GM18909 (cell line): ENCODE measurements around the gene APBA1.

ENCODE experiments used
- ATAC-seq: cut with Tn5 transposase; IDR thresholded peaks from one replicate; pipeline ENCODE4 v1.9.1; 2021; ENCODE audit warnings: mild to moderate bottlenecking; ENCODE audit not compliant: unreplicated experiment, poor library complexity

Gene APBA1

DNA sequence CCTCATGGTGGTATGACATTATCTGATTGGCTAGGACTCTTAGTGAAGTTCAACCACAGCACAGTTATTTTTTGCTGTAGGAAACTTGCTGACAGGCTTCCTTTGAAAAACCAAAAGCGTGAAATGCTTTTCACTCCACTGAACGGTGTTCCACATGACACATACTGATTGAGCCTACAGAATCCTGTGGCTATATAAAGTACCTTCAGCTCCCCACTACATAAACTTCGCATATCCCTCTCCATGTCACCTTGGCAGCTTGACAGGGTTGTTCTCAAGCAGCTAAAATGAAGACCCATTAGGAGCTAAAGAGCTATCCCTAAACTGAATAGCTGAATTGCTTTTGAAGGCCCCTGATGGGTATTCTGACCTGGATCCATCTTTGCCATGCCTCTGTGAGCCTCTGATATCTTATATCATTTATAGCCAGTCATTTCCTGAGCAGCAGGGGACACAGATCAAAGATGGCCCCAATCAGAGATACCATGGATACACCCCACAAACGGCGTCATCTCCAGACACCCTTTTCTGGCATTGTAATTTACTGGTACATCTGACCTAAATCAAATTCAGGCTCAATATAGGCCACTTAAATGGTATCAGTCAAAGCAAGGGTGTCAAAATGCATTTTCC lies 91.5 kb downstream of the APBA1 start:
- ATAC-seq: no peak

DNA sequence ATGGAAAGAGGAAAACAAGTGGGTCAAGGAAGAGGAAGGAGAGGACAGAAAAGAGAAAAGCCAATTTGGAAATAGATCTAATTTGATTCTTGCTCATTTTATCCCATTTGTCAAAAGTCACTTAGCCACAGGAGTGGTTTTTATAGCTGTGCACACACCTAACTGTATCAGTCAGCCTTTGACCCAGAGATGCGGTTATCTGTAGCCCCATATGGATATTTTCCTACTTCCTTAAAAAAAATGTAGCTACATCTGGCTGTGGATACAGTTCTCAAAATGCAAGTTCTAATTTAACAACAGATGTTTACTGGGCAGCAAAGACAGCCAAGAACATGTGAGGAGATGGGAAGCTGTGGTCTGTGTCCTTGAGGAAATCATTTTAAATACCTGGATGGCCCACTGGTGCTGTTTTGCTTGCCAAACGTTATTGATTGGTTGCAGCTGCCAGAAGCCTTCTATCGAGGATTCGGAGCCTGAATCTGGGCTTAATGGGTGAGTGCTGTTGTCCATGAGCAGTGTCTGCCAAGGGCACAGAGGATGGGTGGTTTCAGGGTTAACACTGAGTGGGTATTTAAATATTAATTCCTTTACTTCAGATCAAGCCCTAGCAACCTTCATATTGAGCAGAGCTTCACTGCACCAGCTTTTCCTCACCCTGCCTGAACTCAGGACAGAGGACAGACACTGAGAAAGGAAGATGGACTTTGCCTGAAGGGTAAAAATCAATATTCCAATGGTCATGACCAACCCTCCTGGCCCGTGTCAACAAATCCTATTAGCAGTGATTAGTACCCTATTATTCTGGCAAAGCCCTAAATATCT lies 92.2 kb downstream of the APBA1 start:
- no peak for ATAC-seq

DNA sequence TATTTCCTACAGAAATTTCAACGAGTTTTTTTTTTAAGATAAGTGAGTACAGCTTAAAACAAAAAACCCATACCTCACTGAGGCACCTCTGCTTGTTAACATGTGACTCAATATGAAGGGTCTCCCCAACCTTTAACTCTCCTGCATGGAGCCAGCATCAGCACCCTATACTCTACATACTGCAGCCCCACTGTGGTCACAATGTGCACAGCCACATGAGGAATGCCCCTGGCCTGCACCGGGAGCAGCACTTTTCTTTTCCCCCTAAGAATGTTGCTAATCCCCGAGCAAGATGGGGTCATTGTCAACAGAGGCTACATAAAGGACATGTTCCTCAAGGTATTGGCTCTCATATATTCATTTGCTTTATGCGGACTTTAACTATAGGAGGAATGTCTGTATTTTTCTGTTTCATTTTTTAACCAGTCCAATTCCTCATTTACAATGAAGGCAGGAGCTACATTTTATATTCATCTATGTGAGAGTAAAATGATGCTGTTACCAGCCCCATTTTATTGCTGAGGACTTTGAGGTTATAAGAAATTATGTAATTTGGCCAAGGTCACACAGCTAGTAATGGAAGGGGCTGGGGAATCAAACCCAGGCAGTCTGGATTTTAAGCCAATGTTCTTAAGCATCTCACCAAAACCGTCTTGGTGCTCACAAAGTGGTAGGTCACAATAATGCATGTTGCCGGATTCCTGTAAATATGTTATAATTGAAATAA lies 93.0 kb downstream of the APBA1 start:
- no peak for ATAC-seq

DNA sequence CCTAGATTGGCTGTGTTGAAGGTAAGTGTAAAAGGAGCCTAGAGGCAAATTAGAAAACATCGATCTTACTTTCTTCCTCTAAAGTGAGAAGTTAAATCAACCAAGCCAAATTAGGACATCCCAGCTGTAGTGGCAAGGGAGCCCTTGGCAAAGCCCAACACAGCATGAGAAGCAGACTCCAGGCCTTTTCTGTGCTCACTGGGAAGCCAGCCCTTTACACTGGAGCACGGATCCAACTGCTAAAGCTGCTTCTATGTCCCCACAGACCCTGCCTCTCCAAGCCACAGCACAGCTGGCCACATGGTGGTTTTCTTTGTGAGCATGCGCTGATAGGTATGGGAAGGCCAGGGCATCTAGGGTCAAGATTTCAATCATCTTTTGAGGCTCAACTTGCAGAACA lies 94.1 kb downstream of the APBA1 start:
- ATAC-seq: no peak

DNA sequence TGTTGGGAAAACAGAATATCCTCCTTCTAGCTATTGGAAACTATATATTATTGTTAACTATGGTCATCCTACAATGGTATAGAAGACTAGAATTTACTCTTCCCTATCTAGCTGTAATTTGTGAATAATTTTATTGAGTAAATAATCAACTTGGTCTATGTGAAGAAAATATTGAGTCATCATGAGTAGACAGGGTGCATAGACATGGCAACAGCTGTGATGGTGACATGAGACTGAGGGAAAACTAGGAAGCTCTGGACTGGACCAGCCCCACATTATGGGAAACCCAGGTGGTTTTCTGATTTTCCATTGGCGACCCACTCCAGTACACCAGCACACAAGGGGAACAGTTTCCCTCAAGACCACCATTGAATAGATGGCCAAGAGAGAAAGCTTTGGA lies 95.0 kb downstream of the APBA1 start:
- ATAC-seq: no peak

DNA sequence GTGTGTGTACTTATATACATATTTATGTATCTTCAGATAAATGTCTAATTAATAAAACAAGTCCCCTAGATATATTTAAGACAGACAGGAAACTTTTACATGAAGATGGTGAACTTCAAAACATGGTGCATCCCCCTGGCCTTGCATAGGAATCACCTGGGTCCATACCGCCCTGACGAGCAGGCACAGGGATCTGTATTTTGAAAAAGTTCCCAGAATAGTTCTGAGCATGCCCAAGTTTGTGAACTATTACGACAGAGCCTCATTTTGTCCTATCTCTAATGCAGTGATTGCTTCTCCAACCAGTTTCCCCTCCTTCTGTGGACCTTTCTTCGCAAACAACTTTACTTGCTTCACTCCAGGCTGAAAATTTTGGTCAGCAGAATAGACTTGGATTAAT lies 98.1 kb downstream of the APBA1 start:
- no peak for ATAC-seq

DNA sequence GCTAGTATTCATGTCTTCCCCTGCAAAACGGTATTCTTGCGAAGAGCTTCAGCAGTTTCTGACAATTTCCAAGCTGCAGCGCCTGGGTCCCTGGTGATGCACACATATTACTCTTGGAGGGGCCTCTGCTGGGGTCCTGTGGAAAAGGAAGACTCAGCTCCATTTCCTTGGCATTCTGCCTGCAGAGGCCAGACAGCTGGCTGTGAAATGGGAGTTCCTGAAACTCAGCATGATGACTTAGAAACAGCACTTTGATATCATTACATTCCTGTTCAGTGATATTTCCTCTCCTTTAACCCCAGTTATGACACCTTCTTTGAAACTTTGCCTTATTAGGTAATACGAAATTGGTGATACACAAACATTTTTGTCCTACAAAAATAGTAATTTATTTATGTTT lies 98.5 kb downstream of the APBA1 start:
- ATAC-seq: no peak

DNA sequence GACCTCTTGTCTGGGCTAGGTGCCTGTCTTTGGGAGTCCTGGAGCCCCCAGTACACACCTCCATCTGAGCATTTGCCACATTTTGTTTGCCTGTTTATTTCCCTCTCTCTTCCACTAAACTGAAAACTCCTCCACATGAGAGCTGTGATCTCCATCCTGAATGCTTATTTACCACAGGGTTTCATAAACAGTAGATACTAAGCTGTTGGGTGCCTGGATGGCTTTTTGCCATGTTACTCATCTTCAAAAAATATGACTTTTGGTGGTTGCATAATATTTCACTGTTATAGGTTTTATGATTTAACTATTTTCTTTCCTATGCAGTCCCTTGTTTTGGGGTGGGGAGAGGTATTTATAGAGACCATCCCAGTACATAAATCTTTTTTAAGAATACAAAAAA lies 99.6 kb downstream of the APBA1 start:
- no peak for ATAC-seq

DNA sequence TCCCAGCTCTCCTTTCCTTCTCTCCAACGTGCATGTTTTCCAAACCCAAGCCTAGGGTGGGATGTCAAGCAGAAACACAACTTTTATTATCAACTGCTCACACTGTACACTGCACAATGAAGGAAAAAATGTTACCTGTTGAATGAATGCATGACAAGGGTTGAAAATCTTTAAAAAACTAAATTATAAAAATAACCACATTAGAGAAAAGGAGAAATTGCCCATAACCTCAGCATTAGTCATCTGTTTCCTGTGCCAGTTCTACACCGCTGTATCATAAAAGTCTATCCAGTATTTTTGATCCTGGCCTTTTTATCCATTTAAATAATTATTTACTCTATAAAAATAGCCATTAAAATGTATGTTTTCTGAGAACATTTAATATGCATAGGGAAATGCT lies 101.1 kb downstream of the APBA1 start:
- no peak for ATAC-seq

DNA sequence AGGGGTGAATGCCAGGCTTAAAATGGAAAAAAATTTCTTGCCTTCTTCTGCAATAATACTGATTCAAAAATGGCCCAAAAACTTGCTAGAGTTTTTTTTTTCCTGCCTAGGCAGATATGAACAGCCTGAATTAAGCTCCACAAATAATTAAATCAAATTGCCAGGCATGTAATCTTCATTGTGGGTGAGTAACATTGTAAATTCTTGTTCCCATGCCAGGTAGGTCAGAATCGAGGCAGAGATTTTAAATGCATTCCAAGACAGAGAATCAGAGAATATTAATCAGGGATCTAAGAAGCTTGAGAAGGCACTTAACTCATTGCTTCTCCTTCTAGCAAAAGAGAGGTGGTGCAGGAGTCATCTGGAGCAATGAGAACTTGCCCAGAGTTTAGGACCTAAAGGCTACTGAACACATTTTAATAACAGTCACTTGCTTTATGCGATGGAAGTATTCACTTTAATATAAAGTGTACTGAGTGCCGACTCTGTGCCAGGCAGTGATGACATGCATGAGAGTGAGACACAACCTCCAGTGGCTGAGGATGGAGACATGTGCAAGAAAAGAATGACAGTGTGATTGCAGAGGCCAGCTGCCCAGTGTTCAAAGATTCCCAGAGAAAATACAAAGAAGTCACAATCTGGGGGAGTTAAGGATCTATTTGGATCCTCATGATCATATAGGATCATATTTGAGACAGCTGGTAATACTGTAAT lies 102.3 kb downstream of the APBA1 start:
- no peak for ATAC-seq

DNA sequence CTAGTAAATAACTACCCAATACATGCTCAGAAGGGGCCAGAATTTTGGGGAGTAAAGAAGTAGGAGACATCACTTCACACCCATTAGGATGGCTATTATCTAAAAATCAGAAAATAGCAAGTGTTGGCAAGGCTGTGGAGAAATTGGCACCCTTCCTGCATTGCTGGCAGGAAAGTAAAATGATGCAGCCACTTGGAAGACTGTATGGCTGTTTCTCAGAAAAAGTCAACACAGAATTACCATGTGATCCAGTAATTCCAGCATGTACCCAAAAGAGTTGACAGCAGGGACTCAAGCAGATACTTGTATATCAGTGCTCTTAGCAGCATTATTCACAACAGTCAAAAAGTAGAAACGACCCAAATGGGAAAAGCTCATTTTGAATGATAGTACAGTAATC lies 107.6 kb downstream of the APBA1 start:
- ATAC-seq: no peak

DNA sequence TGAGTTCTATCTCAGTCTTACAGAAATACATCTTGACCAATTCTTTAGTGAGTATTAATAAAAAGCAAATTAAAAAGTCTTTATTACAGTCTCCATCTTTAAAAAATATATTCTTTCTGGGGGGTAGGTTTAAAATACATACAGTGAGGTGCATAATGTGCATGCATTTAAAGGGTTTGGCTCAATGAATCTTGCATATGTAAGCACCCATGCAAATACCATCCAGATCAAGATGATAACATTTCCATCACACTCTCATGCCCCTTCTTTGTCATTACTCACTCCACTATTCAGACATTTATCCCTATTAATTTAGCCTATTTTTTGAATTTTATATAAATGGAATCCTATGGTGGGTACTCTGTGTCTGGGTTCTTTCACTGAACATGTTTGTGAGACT lies 113.0 kb downstream of the APBA1 start:
- no peak for ATAC-seq

DNA sequence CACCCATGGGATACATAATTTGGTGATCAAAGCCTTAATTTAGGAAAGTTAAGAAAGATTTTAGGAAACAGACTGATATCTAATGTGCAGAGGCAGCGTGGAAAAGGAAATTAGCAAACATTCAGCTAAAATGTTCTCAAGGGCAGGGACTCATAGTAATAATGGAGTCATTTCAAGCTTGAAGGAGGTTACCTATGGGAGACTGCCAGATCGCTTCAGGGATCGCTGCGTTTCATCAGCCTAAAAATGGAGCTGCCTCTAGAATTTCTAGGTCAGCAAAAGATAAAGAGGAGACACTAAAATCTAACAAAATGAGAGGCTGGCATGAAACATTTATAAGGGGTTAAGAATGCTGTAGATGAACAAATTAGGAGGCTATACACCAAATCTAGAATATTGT lies 115.5 kb downstream of the APBA1 start:
- no peak for ATAC-seq

DNA sequence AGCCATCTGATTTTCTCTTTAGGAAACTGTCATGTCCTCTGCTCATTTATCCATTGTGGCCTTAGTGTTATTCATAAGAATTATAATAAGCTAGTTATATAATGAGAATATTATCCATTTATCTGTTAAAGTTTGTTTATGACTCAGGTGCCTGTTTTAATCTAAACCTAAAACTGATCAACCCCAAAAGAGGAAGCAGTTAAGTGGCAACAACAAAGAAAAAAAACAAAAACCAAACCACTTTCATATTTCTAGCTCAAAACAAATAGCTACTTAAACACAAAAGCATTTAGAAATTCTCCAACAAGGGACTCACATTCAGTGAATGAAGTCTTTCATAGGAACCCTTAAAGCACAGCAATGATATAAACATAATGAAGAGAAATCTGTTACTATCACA lies 116.4 kb downstream of the APBA1 start:
- no peak for ATAC-seq

DNA sequence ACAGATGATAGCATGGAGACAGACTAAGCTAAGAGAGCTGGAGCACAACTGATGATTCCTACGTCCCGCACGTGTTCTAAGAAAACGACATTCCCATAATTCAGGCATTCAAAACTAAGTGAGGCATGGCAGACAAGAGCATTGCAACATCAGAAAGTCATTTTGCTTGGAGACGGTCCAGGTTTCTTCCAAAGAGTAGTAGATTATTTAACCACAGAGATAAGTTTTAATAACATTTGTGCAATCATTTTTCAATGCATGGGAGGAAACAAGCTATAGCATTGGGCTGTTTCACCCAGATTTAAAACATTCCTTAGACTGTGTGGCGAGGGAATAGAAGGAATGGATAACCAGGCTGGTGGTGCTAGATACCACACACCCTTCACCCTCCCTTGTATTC lies 117.2 kb downstream of the APBA1 start:
- no peak for ATAC-seq

DNA sequence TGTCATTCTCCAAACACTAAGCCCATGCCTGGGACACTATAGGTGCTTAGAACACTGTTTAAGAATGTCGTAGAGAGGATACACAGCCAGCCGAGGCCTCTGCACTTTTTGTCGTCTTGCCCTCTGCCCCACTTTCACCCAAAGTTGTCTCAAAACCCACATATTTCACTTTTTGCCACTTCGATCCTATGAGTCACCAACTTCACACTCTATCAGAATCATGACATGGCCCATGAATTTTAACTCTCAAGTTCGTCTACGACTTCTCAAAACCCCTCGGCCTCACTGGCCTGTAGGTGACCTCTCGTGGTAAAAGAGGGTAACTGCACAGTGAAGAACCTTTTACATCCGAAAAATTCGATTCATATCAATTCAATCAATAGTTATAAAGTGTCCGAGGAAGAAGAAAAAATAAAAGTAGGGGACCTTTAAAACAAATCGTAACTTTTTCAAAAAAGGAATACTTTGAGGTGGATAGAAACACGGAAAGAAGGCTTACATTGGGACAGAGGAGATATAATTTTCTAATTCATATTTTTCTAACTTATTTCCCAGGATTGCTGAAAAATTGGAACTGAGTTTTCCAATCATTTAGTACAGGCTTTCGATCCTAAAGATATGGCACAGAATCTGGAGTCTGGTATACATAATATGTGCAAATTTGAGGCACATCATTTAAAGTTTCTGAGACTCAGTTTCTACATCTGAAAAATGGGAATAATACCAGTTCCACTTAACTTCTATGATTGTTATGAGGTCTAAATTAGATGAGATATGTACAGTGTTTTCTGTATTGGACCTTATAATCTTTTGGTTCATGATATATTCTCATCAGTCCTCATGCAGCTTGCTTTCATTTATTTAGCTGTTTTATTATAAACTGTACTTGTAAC lies 122.6 kb downstream of the APBA1 start:
- ATAC-seq: peak; percentile 63

DNA sequence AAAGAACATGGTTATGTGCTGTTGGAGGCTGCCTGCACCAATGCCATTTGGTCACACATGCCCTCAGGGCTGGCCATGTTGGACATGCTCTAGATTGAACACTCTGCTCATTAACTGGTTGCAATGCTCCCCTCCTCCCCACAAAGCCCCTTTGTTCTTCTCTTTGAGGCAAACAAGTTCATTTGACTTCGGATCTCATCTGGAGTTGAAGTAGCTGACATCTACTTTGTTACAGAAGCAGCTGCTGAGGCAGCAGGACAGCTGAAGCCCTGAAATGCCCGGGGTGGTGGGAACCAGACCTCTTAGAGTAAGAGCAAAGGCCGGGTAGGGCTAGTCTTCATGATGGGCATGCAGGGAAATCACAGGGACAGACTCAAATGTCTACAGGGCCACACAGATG lies 123.5 kb downstream of the APBA1 start:
- no peak for ATAC-seq

DNA sequence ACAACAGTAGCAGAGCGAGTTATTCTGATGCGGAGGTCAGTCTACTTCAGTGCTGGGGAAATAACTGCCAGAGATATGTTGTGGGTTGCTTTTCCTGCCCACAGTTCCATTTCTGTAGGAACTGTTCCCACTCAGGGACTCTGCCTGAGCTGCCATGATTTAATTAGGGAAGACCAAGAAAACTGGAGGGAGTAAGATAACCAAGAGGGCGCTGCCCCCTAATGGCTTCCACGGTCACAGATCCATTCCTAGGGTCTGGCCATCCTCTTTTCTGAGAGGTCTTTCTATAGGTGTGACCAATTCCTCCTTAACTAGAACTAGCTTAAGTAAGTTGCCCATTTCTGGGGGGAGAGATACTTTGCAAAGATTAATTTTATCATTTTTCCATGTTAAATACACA lies 125.9 kb downstream of the APBA1 start:
- no peak for ATAC-seq

DNA sequence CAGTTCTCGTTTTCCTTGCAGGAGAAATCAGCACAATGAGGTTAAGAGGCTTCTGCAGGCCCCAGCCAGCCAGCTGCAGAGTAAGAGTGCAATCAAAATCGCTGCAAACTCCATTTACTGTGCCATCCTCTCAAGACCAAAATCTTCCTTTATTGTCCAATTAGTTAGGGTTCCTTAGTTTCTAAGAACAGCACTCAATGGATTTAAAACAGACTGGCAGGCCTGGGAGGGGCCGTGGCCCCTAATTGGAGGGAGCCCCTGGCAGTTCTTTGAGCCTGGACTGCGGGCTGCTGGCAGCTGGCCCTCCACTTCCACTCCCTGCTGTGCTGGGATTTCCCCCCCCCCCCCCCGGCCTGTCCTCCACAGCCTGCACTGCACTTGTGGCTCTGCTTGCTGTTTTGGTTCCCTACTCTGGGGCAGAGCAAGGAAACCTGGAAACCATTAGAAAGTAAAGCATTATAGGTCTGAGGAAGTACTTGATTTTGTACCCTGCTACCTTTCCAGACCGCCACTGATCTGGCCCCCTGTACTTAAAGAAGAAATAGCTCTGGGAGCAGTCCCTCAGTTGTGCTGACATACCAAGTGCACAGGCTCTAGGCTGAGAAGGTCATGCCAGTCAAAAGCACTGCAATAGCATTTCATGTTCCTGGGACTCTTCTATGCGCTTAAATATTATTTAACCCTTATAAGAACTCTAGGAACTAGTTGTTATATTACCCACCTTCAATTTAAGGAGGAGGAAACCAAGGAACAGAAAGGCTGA lies 129.0 kb downstream of the APBA1 start:
- no peak for ATAC-seq
